NCI-H2227 (cell line): ENCODE results near the gene KCNA5.

ENCODE experiments used
- DNase-seq: peaks from one replicate; lab custom pipeline; 2025; ENCODE audit not compliant: unreplicated experiment; lab: John Stamatoyannopoulos, UW

The KCNA5 gene

DNA sequence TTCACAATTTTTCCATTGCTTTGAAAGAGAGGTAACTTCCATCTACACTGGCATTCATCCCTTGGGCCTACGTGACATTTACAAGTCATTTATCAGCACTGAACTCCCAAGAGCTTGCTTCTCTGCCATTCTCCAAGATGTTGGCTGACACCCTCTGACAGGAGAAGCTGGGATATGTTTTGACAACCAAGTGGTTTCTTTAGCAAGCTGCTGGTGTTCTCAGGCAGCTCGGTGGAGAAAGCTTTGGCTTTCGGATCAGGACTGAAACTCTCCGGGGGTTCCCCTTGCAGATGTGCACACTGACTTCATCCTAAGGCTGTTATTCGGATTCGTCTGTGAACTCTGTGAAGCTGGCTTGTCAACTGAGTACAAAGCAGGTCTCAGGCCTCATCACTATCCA lies 15.7 kb downstream of the KCNA5 start:
- DNase-seq = no peak

DNA sequence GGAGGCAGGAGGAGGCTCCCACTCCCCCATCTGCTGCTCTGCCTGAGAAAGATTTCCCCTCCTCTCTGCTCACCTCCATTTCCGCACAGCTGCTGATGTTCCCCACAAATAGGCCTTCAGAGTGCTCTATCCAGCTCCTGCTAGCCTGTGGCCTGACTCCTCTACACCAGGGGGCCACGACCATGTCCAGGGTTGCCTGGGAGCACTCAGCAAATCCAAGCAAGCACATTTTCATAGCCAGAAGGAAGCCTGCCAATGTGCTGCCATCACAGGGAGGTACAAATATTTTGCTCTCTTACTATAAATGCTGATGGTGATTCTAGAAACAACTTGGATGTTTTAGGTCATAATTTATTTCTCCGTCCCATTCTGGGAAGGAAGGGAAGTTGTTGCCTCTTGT lies 17.3 kb downstream of the KCNA5 start:
- DNase-seq = no peak

DNA sequence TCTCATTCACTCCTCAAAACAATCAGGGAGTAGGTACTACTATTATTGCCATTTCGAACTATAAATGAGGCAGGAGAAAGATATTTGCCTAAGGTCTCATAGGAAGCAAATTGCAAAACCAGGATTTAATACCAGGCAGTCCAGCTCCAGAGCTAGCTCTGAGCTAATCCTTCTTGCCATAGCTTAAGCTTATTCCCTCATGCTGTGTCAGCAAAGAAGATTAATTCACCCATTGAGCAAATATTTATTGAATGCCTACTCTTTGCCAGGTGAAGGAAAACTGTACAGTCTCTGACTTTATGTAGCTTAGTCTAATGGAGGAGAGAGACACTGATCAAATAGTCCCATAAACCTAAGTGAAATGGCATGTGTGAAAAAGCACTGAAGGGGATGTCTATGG lies 19.5 kb downstream of the KCNA5 start:
- DNase-seq = no peak

DNA sequence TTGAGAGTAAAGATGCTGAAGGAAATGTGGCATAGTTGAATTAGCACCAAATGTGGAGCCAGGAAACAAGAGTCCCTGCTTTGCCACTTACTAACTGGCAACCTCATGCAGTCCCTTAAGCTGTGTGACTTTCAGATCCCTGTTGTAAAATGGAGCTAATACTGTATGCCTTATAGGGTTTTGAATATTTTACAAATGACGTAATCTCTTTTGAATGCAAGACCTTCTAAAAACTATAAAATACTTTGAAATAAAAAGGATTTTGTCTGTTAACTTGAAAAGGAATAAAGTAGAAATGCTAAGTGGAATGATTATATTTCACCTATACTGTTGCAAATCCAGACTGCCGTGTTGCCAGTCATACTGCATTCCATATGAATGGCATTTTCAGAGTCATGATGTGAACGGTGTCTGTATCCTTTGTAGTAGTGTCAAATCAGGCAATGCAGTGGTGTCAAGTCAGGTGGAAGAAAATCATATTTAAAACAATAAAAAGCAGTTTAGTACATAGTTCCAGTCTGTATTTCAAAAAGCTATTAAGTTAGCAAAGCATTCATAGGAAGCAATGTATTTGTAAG lies 21.3 kb downstream of the KCNA5 start:
- DNase-seq = no peak

DNA sequence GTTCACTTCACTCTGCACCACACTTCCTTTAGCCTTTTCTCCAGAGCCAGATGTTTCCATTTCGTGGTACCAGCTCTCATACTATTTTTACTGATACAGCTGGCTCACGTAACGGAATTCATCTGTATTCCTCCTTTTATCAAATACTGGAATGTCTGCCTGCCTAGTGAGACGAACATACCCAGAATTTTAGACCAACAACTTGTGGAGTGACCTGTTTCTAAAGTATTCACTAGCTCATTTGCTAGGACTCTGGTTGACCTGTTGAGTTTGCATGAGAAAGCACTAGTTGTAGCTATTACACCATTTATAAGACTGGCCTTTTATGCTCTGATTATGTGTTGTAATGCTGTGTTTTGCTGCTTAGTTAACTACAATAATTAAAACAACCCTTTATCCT lies 22.6 kb downstream of the KCNA5 start:
- no peak for DNase-seq

DNA sequence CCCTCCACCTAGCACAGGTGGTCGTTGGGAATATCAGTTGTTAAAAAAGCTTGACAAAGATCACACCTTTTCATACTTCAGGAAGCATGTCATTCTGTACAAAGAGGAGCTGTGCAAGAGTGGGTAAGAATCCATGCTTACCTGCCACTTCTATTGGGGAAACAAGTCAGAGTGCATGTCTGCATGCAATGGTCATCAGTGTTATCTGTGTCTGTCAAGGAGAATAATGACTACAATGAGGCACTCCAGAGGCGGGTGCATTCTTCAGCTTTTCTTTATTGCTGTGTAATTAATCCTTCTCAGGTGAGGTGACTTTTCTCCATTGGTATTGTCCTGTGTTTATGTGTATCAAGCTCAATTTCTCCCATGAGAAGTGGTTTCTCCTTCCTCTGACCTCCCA lies 24.4 kb downstream of the KCNA5 start:
- DNase-seq = no peak

DNA sequence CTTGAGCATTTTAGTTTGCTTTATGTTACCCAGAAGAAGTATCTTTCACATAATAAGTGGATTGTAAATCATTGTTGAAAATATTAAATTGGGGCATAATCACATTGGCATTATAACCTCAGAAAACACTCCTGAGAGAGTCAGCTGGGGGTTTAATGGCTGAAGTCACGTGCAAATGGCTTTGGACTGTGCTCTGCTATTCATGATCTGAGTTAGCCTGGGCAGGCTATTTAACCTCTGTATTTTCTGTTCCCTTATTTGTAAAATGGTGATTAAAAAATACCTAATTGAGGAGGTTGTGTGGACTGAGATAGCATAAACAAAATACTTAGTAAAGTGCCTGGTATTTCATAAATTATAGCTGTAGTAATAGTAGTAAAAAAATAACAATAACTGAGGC lies 24.9 kb downstream of the KCNA5 start:
- no peak for DNase-seq

DNA sequence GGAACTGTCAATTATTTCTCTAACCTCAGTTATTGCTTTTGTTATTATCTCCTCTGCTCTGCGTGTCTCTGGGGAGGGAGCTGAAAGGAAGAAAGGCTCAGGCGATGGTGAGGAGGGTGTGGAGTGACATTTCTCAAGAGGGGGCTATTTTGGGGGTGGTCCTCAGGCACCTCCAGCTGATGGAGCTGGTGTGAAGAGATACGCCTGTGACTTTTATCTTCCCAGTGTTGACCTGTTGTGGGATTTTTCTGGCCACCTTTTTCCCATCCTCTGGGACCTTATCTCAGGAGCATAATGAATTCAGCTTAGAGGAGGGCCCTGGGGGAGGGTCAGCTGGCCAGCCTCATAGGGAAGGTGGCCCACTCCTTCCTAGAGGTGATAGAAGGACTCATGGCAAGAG lies 26.4 kb downstream of the KCNA5 start:
- no peak for DNase-seq

DNA sequence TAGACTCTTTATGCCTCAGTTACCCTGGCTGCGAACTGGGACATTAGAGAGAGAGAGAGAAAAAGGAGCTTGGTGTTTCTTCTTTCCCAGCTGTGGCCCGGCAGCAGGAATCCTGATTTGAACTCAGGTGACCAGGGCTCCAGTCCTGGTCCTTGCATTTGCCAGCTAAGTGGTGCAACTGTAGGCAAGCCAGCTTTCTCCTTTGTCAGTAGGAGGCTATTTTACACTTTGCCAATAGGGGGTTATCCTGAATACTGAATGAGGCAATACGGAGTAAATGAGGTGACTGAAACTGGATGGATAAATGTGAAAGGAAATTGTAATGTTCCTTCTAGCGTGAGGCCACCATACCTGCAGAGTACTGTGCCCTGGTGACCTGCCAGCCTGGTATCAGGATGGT lies 27.8 kb downstream of the KCNA5 start:
- no peak for DNase-seq

DNA sequence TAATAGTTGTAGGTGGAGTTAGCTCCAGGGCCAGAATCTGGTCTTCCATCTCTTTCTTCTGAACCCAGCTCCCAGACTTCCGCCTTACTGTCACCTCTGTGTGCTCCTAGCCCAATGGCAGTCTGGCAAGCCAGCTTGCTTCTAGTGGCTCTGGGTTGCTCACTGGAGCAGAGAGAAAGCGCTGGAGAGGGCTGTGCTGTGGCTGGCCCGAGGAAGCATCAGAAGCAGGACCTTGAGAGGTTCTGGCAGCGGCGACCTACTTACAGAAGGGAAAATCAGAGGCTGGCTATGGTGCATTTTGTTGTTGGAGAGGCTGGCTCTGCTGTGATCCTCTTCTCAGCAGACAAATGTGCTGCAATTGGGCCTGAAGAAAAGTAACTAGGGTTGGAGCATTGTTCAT lies 28.6 kb downstream of the KCNA5 start:
- DNase-seq = no peak

DNA sequence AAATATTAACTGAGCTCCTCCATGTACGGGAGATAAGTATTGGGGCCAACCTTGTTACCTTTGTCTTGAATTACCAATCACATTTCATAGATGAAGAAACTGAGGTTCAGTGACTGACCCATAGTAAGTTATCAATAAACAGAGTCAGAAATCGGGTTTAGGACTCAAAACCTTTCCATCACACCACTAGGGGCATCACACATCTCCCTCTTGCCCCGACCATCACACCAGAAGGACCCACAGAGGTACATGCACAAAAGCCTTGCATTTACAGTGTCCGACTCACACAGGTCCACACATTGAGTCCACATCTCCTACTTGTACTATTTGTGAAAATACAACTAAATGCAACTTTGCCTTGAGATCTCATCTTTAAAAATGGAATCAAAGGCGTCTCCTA lies 29.4 kb downstream of the KCNA5 start:
- DNase-seq = no peak

DNA sequence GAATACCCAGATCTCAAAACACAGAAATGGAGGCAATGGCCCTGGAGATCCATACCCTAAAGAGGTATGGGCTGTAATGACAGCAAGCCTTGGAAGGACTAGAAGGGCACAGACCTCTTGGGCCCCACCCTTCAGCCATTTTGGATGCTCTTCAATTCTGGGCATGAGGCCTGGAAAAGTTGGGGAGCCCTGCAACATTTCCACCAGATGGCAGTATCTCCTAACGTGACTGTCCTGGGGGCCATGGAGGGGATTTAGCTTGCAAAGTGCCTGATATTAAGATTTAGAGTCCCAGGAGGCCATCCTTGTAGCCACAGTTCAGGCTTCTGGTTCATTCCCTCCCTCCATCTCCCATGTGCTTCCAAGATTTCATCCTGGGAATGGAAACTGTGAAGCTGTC lies 30.2 kb downstream of the KCNA5 start:
- DNase-seq = no peak

DNA sequence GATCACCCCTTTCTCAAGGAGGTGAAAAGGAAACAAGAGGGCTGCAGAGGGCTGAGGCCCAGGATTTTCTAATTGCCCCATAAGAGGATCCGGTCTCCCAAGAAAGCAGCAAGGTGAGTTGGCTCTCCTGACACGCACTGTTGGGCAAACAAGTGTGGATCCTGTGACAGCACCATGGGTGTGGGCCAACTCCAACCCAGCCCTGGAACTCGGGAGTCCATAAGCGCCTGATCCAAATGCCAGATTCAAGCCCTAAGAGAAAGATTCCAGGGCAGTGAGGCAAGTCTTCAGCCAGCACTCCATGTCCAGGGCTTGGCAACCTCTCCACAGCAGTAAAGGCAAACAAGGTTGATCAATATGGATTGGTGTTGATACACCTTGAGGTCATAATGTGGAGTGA lies 33.1 kb downstream of the KCNA5 start:
- no peak for DNase-seq

DNA sequence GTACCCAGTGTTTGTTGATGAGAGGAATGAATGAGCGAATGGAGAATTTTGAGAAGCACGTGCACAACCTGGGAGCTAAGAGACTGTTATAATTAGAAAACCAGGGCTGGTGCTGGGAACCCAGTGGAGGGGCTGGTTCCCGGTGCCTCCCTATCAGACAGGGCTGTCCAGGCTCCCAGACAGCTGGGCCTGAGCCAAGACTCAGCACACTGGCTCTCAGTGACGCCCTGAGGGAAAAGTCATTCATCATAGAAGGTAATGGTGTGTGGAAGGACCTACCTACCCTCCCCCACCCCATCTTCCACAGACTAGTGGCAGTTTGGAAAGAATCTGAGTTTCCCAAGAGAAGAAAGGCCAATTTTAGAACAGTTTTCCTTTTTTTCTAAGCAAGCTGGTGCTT lies 34.7 kb downstream of the KCNA5 start:
- peak; percentile 53 for DNase-seq

DNA sequence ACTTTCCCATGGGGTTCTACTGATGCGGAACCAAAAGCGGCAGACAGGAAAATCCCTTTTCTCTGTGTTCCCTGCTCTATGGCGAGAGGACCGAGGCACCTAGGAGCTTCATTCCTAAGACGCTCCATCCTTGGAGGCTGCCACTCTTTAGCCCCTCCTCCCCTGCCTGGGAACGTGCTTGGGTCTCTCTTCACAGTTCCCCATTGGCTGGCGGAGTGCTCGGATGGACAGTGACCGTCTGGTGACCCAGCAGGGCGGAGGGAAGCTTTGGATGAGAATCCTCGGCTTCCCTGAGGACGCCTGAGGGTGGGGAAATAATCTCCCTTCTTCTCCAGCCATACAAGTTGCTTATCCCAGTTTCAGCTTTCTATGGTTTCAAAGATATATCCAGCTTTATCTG lies 37.3 kb downstream of the KCNA5 start:
- DNase-seq = no peak

DNA sequence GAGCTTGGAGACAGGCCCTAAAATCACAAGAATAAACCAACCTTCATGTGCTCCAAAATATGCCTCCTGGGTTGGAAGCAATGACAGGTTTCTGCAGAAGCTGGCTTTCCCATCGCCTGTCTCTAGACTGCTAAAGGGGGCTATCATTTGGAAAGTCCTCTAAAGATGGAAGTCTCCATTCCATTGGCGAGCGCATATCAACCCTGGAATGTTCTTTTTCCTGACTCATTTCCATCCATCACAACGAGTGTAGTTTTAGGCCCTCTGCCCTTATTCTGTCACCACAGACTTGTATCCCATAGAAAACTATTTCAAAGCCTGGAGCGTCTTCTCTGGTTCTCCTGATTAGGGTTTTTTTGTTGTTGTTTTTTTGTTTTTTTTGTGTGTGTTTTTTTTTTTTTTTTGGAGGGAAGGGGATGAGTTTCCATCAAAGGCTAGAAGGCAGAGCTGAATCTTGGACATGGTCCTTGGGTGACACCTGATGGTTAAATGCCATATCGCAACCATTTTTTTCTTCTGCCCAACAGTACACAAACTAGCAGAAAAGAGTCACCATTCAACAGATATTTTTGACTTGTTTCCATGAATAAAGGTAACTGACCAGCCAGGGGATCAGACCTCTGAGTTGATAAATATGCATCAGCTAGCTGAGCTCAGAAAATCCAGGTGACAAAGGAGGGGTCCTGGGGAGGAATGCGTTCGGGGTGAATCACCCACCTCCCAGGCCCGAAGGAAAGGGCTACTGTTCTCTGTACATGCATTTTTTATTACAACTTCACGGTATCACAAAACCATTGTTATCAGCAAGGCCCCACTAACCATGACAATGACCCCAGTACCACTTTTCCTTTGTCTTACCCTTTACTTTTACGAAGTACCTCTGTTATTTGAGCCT lies 40.5 kb downstream of the KCNA5 start:
- DNase-seq = peak; percentile 65

DNA sequence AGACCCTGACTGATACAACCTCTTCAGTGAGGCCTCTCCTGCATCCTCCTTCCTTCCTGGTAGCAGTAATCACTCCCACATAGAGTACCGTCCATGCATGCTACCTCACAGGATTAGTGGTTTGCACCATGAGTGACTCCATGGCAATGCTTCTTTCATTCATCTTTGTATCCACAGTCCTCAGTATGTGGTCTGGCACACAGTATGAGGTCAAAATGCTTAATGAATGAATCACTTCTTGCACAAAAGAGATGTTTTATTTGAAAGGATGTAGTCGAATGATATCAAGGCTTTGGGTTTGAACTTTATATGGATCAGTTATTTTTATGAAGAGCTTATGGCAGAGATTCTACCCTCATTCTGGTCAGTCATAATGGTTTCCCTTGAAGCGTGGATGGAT lies 42.2 kb downstream of the KCNA5 start:
- DNase-seq = no peak

DNA sequence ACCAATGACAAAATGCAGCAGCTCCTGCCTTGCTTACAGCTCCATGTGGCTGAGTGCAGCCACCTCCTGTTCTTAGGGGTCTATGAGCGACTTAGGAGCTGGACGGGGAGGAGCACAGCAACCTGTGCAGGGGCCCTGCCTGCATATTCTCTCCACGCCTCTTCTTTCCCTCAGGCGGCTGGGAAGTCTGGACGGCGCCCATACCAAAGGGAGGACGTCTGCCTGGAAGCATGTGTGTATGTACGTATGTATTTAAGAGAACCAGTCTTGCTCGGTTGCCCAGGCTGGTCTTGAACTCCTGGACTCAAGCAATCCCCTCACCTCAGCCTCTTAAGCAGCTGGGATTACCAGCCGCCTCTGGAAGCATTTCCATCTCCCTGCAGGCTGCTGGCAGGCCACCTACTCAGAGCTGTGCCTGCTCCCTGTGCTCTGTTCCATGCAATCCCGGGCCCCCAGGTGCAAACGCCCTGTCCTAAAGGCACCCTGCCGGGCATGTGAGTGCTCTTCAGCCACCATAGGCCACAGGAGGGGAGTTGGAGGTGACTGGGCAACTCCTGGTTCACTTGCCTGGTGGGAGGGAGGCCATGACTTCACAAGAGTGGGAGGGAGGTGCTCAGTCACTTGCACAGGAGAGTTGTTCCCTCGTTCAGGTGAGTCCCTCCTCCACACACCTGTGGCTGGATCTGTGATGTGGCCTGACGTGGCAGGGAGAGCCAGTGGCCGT lies 44.3 kb downstream of the KCNA5 start:
- no peak for DNase-seq

DNA sequence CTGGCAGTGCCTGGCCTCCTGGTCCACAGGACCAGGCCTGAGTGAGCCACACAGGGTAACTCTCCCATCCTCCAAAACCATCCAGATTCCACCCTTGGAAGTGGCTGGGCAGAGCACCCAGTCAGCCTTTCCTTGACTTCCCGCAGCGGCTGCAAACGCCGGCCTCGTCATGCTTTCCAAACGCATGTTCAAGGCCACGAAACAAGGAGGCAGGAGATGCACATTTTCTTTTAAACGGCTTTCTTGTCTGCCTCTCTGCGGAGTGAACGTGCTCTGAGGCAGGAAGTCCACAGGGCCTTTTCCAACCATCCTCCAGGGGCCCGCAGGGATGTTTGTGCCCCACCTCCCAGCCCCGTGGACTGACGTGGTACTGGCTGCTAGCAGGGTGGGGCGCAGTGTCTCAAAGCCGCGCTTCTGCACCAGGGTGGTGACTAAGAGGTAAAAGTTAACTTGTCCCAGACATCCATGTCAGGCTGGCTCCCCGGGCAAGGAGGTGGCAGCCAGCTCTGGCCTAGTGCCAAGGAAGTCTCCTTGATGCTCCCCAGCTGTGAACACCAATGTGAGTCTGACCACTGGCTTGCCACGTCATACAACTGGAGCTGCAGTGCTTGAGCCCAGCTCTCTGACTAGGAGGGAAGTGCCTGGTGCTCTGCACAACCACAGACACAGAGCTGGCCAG lies 45.0 kb downstream of the KCNA5 start:
- DNase-seq = no peak

DNA sequence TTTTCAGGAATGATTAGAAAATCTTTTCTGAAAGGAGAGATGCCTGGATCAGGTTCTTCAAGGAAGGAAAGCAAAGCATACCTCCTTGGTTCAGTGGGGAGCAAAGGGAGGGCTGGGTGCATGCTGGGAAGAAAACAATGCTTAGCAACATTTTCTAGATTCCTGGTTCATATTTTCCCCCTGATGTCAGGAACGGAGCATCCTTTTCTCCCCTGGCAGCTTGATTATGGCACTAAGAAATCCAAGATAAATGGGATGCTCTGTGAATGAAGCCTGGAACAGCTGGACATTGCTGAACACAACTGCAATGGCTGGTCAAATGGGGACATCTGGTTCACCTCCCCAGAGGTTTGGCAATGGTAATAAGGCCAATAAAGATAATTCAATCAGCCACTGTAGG lies 50.9 kb downstream of the KCNA5 start:
- DNase-seq = no peak

DNA sequence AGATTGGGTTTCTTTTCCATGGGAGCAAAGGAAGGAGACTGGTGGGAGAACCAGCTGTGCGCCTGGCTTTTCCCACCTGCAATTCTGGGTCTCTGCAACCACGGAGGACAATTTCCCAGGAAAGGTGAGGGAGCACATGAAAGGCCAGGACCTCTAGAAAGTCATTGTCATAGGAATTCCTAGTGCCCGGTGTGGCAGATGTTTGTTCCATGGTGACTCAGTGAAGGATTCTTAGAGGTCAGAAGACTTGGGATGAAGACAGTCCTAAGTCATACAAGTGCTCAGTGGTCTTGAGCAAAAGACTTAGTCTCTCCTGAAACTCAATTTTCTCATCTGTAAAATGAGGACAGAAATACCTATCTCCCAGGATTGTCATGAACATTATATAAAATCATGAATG lies 51.3 kb downstream of the KCNA5 start:
- DNase-seq = no peak
